Measurements from ENCODE around the gene ARID5B.

Gene ARID5B

DNA sequence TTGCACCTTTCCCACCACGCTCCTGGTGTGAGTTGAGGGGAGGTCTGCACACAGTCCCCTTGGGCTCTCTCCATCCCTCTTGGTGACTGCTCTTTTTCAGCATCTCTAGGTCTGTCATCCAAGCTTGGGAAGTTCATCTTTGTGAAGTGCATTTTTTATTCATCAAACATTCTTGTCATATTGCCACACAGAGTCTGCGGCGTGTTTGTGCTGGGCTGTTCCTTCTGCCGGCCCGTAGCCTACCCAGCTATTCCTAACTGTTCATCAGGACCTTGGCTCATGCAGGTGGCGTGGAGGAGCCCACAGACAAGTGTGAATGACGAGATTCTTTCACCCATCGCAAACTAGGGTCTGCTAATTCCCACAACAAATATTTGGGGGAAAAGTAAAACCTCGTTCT, 202.4 kb downstream of the ARID5B start:
- no peak for DNase-seq (ENCODE audit: low read depth)

DNA sequence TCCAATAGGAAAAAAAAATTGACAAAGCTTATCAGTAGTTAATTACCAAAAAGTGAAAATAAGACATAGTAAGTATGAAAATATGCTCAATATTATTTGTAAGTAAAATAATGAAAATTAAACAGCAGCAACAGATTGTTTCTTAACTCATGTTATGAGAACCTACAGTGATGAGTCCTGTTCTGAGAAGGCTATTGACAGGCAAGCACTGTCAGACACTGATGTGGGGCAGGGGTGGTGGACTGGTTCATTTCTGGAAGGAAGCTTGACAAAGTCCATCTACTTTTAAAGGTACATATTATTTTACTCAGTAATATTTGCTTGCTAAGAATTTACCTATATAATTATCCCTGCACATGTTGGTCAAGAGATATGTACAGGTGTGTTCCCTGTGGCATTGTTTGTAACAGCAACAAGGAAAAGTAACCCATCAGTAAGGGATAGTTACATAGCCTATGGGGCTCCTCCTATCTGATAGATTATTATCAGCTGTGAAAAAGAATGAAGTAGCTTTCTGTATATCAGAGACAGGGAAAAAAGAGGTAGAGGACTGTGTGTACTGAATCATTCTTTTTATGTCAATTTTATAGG, 205.5 kb downstream of the ARID5B start:
- no peak for DNase-seq (ENCODE audit: low read depth)

DNA sequence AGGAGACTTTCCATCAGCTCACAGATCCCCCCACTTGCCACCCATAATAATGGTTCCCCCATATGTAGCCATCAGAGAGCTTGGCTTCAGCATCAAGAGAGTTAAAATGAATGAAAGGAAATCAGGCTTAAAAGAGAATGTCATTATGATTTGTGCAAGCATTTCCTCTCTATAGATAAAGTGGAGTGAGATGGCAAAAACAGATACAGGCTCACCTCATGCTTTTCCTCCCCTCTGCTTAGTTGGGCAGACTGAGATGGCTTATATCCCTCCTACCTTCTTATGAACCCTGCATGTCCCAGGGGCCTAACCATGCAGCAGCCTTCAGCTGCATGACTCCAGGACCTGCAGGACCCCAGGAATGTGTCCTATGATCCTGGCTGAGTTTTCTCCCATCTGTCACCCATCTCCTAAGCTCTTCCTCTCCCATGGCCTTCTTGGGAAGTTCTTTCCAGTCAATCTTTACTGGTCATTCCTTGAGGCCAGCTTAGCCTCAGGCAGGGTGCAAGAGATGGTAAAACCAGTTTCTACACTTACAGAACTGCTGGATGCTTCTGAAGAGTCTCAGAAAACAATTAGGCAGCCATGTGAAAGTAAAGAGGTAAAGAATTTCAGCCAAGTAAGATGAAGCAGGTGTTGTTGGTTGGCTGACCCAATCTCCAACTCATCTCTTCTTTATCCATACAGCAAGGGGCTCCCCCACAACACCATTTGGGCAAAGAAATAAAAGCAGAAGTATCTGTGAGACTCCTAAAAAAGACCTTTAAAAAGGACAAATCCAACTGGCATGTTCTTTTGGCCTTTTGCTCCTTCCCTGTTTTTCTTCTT, 207.5 kb downstream of the ARID5B start:
- no peak for DNase-seq (ENCODE audit: low read depth)

DNA sequence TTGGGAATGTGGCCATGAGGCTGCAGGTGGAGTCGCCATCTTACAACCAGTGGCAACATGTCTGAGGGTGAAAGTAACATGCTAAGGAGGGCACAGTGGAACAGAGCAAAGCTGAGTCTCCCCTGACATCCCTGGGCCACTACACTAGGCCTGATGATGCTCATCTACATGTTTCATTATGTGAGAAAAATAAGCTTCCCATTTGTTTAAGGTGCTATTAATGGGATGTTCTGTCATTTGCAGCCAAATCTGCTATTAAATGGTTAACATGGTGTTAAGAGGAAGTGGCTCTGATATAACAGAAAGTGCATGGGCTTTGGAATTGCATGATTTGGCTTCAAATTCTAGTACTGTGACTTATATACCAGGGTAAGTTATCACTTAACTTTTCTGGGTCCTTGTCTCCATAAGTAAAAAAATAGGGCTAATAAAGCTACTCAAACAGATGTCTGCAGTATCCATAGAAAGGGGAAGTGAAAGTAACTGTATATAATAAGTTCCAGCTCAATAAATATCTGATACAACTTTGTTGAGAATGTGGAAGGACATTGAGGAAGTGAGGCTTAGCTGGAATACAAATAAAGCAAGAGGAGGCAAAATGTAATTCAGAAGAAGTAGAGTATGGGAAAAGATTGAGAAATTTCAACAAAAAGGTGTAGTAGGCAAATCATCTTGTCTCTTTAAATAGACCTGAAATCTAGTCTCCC, 208.2 kb downstream of the ARID5B start:
- no peak for DNase-seq (ENCODE audit: low read depth)

DNA sequence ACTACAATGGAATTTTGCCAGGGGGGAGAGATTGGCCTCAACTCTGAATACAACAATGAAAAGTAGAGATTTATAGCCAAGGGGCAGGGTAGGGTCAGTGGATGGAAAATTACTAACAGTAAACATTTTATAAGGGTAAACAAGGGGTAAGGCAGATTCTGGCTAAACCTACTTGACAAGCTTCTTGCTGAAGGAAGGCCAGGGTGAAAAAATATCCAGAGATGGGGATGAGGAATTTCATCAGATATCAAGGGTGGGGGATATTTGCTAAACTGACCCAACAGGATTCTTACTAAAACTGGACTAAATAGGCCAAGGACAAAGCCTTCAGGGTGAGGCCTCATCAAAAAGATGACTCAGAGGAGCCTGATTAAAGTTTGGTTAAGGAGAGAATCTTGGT, 210.8 kb downstream of the ARID5B start:
- no peak for DNase-seq (ENCODE audit: low read depth)

DNA sequence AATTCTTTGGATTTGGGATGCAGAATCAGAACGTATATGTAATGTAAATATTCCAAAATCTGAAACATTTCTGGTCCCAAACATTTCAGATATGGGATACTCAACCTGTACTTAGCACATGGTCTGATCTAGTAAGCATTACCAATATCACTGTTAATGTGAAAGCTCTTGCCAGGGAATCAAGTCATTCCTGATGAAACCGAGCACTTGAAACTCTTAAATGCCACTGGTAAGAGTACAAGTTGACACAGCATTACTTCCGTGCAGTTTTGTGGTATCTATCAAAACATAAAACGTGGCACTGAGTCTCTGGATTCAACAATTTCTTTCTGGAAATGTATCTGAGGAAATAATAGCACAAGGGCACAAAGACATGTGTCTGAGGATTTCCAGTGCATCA, 211.5 kb downstream of the ARID5B start:
- DNase-seq (ENCODE audit: low read depth): no peak

DNA sequence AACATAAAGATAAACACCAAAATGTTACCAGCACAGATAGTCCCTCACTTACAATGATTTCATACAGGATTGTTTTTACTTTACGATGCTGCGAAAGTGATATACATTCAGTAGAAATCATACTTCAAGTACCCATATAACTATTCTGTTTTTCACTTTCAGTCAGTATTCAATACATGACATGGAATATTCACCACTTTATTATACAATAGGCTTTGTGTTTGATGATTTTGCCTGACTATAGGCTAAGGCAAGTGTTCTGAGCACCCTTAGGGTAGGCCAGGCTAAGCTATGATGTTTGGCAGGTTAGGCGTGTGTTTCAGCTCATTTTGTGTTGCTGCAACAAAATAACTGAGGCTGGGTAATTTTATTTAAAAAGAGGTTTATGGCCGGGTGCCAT, 212.2 kb downstream of the ARID5B start:
- DNase-seq (ENCODE audit: low read depth): no peak

DNA sequence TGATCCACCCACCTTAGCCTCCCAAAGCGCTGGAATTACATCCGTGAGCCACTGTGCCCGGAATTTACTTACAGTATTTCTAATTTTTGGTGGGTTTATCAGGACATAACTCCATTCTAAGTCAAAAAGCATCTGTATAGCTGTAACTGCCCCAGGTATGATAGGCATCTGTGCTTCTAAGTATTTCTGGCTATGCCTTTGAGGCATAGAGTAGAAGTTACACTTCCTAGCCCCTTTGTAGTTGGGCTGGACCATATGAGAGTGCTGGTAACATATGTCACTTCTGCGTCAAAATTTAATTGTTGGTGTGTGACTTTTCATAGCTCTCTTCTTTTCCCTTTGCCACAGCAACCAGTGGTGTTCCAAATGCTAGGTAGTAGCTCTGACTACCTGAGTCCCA, 213.8 kb downstream of the ARID5B start:
- no peak for DNase-seq (ENCODE audit: low read depth)

DNA sequence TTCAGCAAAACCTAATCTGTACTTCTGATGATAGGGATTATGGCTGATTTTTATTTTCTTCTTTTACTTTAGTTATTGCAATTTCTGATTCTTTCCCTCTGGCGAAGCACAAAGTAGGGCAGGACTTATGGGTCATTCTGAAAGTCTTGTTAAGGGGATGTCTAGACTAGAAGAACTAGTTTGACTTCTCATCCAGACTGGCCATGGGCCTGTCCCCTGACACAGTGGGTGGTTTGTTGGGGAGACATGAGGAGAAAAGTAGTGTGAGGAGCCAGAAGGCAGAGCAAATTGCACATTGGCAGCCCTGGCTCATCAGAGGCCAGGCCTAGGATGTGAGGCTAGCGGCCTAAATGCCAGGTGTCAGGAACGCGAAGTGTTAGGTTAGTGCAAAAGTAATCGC, 214.3 kb downstream of the ARID5B start:
- no peak for DNase-seq (ENCODE audit: low read depth)

DNA sequence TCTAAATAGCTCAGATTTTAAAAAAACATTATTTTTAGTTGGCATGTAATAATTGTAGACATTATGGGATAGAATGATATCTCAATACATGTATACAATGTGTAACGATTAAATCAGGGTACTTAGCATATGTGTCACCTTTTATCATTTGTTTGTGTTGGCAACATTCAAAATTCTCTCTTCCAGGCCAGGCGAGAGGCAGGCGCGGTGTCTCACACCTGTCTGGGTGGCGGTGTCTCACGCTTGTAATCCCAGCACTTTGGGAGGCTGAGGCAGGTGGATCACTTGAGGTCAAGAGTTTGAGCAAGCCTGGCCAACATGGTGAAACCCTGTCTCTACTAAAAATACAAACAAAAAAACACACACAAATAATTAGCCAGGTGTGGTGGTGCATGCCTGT, 215.4 kb downstream of the ARID5B start:
- DNase-seq (ENCODE audit: low read depth): no peak

DNA sequence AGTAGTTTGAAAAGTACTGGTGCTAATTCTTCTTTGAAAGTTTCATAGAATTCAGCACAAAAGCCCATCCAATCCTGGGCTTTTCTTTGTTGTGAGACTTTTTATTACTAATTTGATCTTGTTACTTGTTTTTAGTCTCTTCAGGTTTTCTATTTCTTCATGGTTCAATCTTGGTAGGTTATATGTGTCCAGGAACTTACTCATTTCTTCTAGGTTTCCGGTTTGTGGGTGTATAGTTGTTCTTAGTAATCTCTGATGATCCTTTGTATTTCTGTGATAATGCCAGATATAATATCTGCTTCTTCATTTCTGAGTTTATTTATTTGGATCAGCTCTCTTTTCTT, 219.7 kb downstream of the ARID5B start:
- DNase-seq (ENCODE audit: low read depth): no peak

DNA sequence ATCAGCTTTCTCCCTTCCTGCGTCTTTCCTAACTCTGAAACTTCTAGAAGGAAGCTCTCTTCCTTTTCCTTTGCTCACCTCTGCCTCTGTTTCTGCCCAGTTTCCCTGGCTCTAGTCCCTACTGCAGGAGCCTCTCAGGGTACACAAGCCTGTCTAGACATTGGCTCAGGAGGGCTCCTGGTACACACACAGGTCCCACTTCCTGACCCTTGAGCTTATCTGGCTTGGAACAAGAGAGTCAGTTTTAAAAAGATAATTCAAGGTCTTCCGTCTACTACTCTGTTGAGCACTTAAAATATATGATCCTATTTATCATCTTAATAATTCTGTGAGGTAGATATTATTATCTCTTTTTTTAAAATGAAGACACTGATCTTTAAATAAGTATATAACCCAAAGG, 226.5 kb downstream of the ARID5B start:
- no peak for DNase-seq (ENCODE audit: low read depth)

DNA sequence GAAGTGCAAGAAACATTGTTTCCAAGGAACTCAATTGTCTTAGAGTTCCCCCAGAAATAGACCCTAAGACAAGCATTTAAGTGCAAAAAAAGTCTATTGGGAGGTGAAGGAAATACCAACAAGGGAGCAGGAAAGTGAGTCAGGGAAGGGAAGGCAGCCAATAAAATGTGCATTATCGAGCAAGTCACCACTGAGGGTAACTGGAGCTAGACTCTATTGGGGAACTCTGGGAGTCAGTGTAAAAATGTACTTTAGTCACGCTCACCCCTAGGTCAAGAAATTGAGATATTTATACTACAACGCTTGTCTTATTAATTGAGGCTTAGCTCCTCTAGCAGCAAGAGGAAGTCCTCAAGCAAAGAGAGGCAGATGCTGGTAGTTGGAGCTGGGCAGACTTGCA, 229.4 kb downstream of the ARID5B start:
- DNase-seq (ENCODE audit: low read depth): no peak

DNA sequence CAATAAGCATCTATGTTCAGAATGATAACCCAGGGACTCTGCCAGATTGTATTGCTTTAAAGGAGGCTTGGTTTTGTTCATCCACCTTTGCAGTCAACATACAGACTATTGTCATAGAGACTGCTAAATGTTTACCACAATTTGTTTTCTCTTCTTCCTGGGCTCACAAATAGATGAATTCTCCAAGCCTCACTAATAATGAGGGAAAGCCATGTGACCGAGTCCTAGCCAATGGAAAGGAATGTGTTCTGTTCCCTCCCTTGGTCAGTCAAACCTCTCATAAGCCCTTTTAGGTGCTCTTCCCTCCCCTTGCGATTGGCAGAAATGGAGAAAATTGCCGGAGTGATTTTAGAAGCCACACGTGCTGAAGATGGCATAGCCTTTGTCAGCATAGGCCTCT, 230.2 kb downstream of the ARID5B start:
- DNase-seq (ENCODE audit: low read depth): no peak

DNA sequence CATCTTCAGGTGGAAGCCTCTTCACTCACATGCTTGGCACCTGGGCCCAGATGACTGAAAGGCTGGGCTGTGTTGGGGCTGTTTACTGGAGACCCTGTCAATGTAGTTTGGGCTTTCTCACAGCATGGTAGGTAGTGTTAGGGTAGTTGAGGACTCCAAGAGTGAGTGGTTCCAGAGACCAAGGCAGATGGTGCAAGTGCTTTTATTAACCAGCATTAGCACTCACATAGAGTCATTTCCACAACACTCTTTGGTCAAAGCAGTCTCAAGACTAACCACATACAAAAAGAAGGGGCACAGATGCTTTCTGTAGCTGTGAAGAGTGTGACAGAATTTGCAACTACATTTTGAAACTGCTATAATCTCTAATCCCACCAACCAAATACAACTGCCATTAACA, 232.1 kb downstream of the ARID5B start:
- DNase-seq (ENCODE audit: low read depth): no peak

DNA sequence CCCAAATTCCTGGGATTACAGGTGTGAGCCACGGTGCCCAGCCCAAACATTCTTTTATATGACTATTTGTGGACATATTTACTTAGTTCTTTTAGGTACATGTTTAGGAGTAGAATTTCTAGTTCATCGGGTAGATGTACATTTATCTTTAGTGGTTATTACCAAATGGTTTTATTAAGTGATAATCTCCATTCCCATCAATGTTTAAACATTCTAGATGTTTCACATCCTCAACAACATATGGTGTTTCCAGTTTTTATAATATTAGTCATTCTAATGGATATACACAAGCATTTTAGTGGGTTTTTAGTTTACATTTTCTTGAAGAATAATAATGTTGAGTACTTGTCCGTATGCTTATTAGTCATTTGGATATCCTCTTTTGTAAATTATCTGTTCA, 235.4 kb downstream of the ARID5B start:
- DNase-seq (ENCODE audit: low read depth): no peak
